HG02798 (cell line): ENCODE data around the gene TTLL1.

Source experiments
- ATAC-seq: cut with Tn5 transposase; IDR thresholded peaks from one replicate; pipeline ENCODE4 v1.9.1; 2021; ENCODE audit warnings: mild to moderate bottlenecking; ENCODE audit not compliant: unreplicated experiment, poor library complexity

Gene TTLL1

GRCh38 chr22:43015677-43016042, 73.5 kb downstream of the TTLL1 start:
- ATAC-seq = no peak

- peak; percentile 95 for ATAC-seq
Measured at GRCh38 chr22:43014869-43015676, 74.1 kb downstream of the TTLL1 start, which contains the start of gene PACSIN2. Gene PACSIN2 (minus strand): TSS chr22:43015149. CDS start chr22:42912080, 103,069 bp downstream.

GRCh38 chr22:43014316-43014868, 74.8 kb downstream of the TTLL1 start:
- ATAC-seq = no peak

- ATAC-seq = no peak
Measured at GRCh38 chr22:43013355-43014315, 75.6 kb downstream of the TTLL1 start.

- ATAC-seq = no peak
Measured at GRCh38 chr22:43012390-43012789, 76.8 kb downstream of the TTLL1 start.

- ATAC-seq = no peak
Measured at GRCh38 chr22:43011079-43011478, 78.1 kb downstream of the TTLL1 start.

- ATAC-seq = no peak
Measured at GRCh38 chr22:43009444-43009843, 79.7 kb downstream of the TTLL1 start.

- ATAC-seq = no peak
Measured at GRCh38 chr22:43008921-43009320, 80.3 kb downstream of the TTLL1 start.

GRCh38 chr22:43008509-43008908, 80.7 kb downstream of the TTLL1 start:
- ATAC-seq = no peak

GRCh38 chr22:43007519-43008102, 81.6 kb downstream of the TTLL1 start:
- ATAC-seq = no peak

- no peak for ATAC-seq
Measured at GRCh38 chr22:43006753-43007152, 82.4 kb downstream of the TTLL1 start.

- ATAC-seq = no peak
Measured at GRCh38 chr22:43006016-43006505, 83.1 kb downstream of the TTLL1 start.

- ATAC-seq = no peak
Measured at GRCh38 chr22:43005106-43005505, 84.1 kb downstream of the TTLL1 start.

GRCh38 chr22:43004362-43005035, 84.7 kb downstream of the TTLL1 start:
- no peak for ATAC-seq

GRCh38 chr22:43002202-43002586, 87.0 kb downstream of the TTLL1 start:
- ATAC-seq = no peak

- no peak for ATAC-seq
Measured at GRCh38 chr22:43001271-43002201, 87.7 kb downstream of the TTLL1 start.

- no peak for ATAC-seq
Measured at GRCh38 chr22:43000441-43001175, 88.6 kb downstream of the TTLL1 start.

- no peak for ATAC-seq
Measured at GRCh38 chr22:42997582-42998090, 91.6 kb downstream of the TTLL1 start.
